Parathyroid adenoma (tissue), 2 donors: Measurements from ENCODE around the gene CCDC85B.

Experiments
- H2AFZ ChIP-seq: fragments of 300-600 bp; sonication (generic); one replicate; pipeline ENCODE4 v1.7.0; 2017; ENCODE audit warnings: antibody characterized with exemption, mild to moderate bottlenecking
- H3K27ac ChIP-seq: fragments of 300-600 bp; sonication (generic); one replicate; pipeline ENCODE4 v1.7.0; 2017
- H3K27me3 ChIP-seq: fragments of 300-600 bp; sonication (generic); one replicate; pipeline ENCODE4 v1.7.0; 2017; ENCODE audit warnings: low read length; ENCODE audit not compliant: control insufficient read depth, insufficient read depth
- H3K36me3 ChIP-seq: fragments of 300-600 bp; sonication (generic); one replicate; pipeline ENCODE4 v1.7.0; 2017; ENCODE audit warnings: low read length; ENCODE audit not compliant: control insufficient read depth, insufficient read depth
- H3K4me1 ChIP-seq: fragments of 300-600 bp; sonication (generic); one replicate; pipeline ENCODE4 v1.7.0; 2017; ENCODE audit warnings: control low read depth
- H3K4me2 ChIP-seq: fragments of 300-600 bp; sonication (generic); one replicate; pipeline ENCODE4 v1.7.0; 2017; ENCODE audit warnings: low read length
- H3K4me3 ChIP-seq: fragments of 300-600 bp; sonication (generic); one replicate; pipeline ENCODE4 v1.7.0; 2017; ENCODE audit warnings: low read depth, low read length
- H3K79me2 ChIP-seq: fragments of 300-600 bp; sonication (generic); one replicate; pipeline ENCODE4 v1.7.0; 2017; ENCODE audit warnings: control low read depth
- H3K9ac ChIP-seq: fragments of 300-600 bp; sonication (generic); one replicate; pipeline ENCODE4 v1.7.0; 2017; ENCODE audit warnings: mild to moderate bottlenecking
- H3K9me3 ChIP-seq: fragments of 300-600 bp; sonication (generic); one replicate; pipeline ENCODE4 v1.7.0; 2017; ENCODE audit warnings: low read length; ENCODE audit not compliant: control insufficient read depth
- CTCF ChIP-seq: fragments of 300-600 bp; sonication (generic); IDR thresholded peaks from one replicate; pipeline ENCODE4 v1.7.0; 2017; ENCODE audit warnings: antibody characterized with exemption, mild to moderate bottlenecking
- donor health status: primary hyperparathyroidism.

Gene CCDC85B

GRCh38 chr11:65921876-65922275 lies 31.4 kb downstream of the CCDC85B start:
- Histone ChIP-seq H3K27ac (no peak overlapping the region), H3K9ac (no peak overlapping the region), H3K79me2 (peaks cover 2% of the 10 kb centered on the region), H3K9me3 (no peaks in the 10 kb centered on the region), H3K27me3 (no peaks in the 10 kb centered on the region), H2AFZ (no peak overlapping the region), H3K4me2 (no peak overlapping the region), H3K4me3 (no peak overlapping the region), H3K36me3 (no peaks in the 10 kb centered on the region), H3K4me1 (no peaks in the 10 kb centered on the region)
- TF ChIP-seq CTCF, result no peak

- peaks cover 2% of the 10 kb centered on the region for H3K79me2 ChIP-seq
- no peaks in the 10 kb centered on the region for H3K36me3 ChIP-seq
- no peak overlapping the region for H3K4me3 ChIP-seq
- TF ChIP-seq CTCF, result no peak
- H3K27me3 ChIP-seq, result no peaks in the 10 kb centered on the region
- H3K9me3 ChIP-seq, result no peaks in the 10 kb centered on the region
- no peak overlapping the region for H3K9ac ChIP-seq
- no peaks in the 10 kb centered on the region for H3K4me1 ChIP-seq
- no peak overlapping the region for H2AFZ ChIP-seq
- no peak overlapping the region for H3K27ac ChIP-seq
- no peak overlapping the region for H3K4me2 ChIP-seq
Measured at GRCh38 chr11:65922565-65922964, 32.1 kb downstream of the CCDC85B start.

- H3K27ac ChIP-seq, result no peak overlapping the region
- no peaks in the 10 kb centered on the region for H3K4me1 ChIP-seq
- no peaks in the 10 kb centered on the region for H3K79me2 ChIP-seq
- H3K9me3 ChIP-seq, result no peaks in the 10 kb centered on the region
- H3K36me3 ChIP-seq, result no peaks in the 10 kb centered on the region
- H3K4me2 ChIP-seq, result peak overlapping the region; percentile 1
- H3K4me3 ChIP-seq, result no peak overlapping the region
- no peak for TF ChIP-seq CTCF
- H2AFZ ChIP-seq, result no peak overlapping the region
- no peak overlapping the region for H3K9ac ChIP-seq
- H3K27me3 ChIP-seq, result no peaks in the 10 kb centered on the region
Measured at GRCh38 chr11:65925397-65925796, 34.9 kb downstream of the CCDC85B start.

- no peaks in the 10 kb centered on the region for H3K36me3 ChIP-seq
- no peak overlapping the region for H3K9ac ChIP-seq
- no peak overlapping the region for H3K4me3 ChIP-seq
- no peaks in the 10 kb centered on the region for H3K4me1 ChIP-seq
- no peaks in the 10 kb centered on the region for H3K79me2 ChIP-seq
- no peak overlapping the region for H2AFZ ChIP-seq
- no peak overlapping the region for H3K27ac ChIP-seq
- TF ChIP-seq CTCF, result no peak
- H3K9me3 ChIP-seq, result no peaks in the 10 kb centered on the region
- no peak overlapping the region for H3K4me2 ChIP-seq
- H3K27me3 ChIP-seq, result no peaks in the 10 kb centered on the region
Measured at GRCh38 chr11:65927904-65928397, 37.5 kb downstream of the CCDC85B start.

GRCh38 chr11:65928667-65929066 lies 38.2 kb downstream of the CCDC85B start:
- Histone ChIP-seq H3K27ac (no peak overlapping the region), H3K36me3 (no peaks in the 10 kb centered on the region), H3K4me1 (no peaks in the 10 kb centered on the region)

More at GRCh38 chr11:65928667-65929066, 38.2 kb downstream of the CCDC85B start:
- TF ChIP-seq CTCF, result no peak
- Histone ChIP-seq H3K4me2 (no peak overlapping the region), H2AFZ (no peak overlapping the region), H3K27me3 (no peaks in the 10 kb centered on the region), H3K4me3 (no peak overlapping the region), H3K9ac (no peak overlapping the region), H3K79me2 (no peaks in the 10 kb centered on the region), H3K9me3 (no peaks in the 10 kb centered on the region)
